ENCODE results near the gene PIBF1. TPM values are rescaled to one million over a fixed set of nuclear protein-coding genes. Genes with fewer than 3 reads are reported as not detected.
"Not testable (repeated sequence)": the region's sequence is repeated elsewhere in the genome, so short reads cannot be mapped to it uniquely, and the experiment has no call there.

Gene PIBF1
- polyA plus RNA-seq, 3 donors from 2014 or later: 2.6 to 27.0 (median 15.4) TPM

- no peak overlapping the region for H3K4me3 Mint-ChIP-seq
- DNase-seq: no peak
- H3K36me3 Mint-ChIP-seq: peaks cover 19 to 31% (median 26%) of the 10 kb centered on the region in 3 donors
- H3K27ac Mint-ChIP-seq: peak overlapping the region in 1 of 6 donors; percentile 2
- peaks cover 0 to 5% (median 0%) of the 10 kb centered on the region in 3 donors for H3K27me3 Mint-ChIP-seq (ENCODE audit: low read depth in 3 of 3)
- H3K9me3 Mint-ChIP-seq: peaks cover 0 to 4% (median 0%) of the 10 kb centered on the region in 6 donors
- H3K4me1 Mint-ChIP-seq: no peaks in the 10 kb centered on the region
Observed at GRCh38 chr13:72842991-72843390, 61.1 kb downstream of the PIBF1 start.

- peaks cover 19 to 34% (median 26%) of the 10 kb centered on the region in 3 donors for H3K36me3 Mint-ChIP-seq
- not testable (repeated sequence) for H3K4me1 Mint-ChIP-seq, H3K4me3 Mint-ChIP-seq
Observed at GRCh38 chr13:72845148-72845547, 63.2 kb downstream of the PIBF1 start.

GRCh38 chr13:72849571-72849970 is 67.6 kb downstream of the PIBF1 start:
- H3K27ac Mint-ChIP-seq: no peak overlapping the region
- peaks cover 1 to 13% of the 10 kb centered on the region in 2 donors for H3K4me1 Mint-ChIP-seq
- no peak for DNase-seq
- peaks cover 0 to 3% (median 0%) of the 10 kb centered on the region in 3 donors for H3K27me3 Mint-ChIP-seq (ENCODE audit: low read depth in 3 of 3)
- H3K9me3 Mint-ChIP-seq: peaks cover 0 to 5% (median 0%) of the 10 kb centered on the region in 6 donors
- H3K4me3 Mint-ChIP-seq: no peak overlapping the region
- H3K36me3 Mint-ChIP-seq: peaks cover 19 to 51% (median 32%) of the 10 kb centered on the region in 3 donors

More at GRCh38 chr13:72845148-72845547, 63.2 kb downstream of the PIBF1 start:
- H3K27me3 Mint-ChIP-seq (ENCODE audit: low read depth in 3 of 3); H3K27ac Mint-ChIP-seq; DNase-seq; H3K9me3 Mint-ChIP-seq: not testable (repeated sequence)

- no peaks in the 10 kb centered on the region for H3K27me3 Mint-ChIP-seq (ENCODE audit: low read depth in 3 of 3)
- H3K27ac Mint-ChIP-seq: no peak overlapping the region
- DNase-seq: no peak
- H3K4me3 Mint-ChIP-seq: no peak overlapping the region
- peaks cover 1 to 13% of the 10 kb centered on the region in 2 donors for H3K4me1 Mint-ChIP-seq
- peaks cover 12 to 45% (median 25%) of the 10 kb centered on the region in 3 donors for H3K36me3 Mint-ChIP-seq
- H3K9me3 Mint-ChIP-seq: peaks cover 0 to 2% (median 0%) of the 10 kb centered on the region in 6 donors
Observed at GRCh38 chr13:72850959-72851677, 69.2 kb downstream of the PIBF1 start.

GRCh38 chr13:72851678-72852014 is 69.7 kb downstream of the PIBF1 start:
- Mint-ChIP-seq H3K36me3 (peaks cover 10 to 39% (median 23%) of the 10 kb centered on the region in 3 donors), H3K27me3 (ENCODE audit: low read depth in 3 of 3) (no peaks in the 10 kb centered on the region), H3K27ac (no peak overlapping the region), H3K4me3 (no peak overlapping the region), H3K4me1 (peaks cover 1 to 13% of the 10 kb centered on the region in 2 donors), H3K9me3 (peaks cover 0 to 2% (median 0%) of the 10 kb centered on the region in 6 donors)
- DNase-seq: no peak

- H3K36me3 Mint-ChIP-seq: peaks cover 10 to 39% (median 17%) of the 10 kb centered on the region in 3 donors
- no peak overlapping the region for H3K4me3 Mint-ChIP-seq
- H3K4me1 Mint-ChIP-seq: peaks cover 1 to 13% of the 10 kb centered on the region in 2 donors
- no peaks in the 10 kb centered on the region for H3K27me3 Mint-ChIP-seq (ENCODE audit: low read depth in 3 of 3)
- no peak overlapping the region for H3K27ac Mint-ChIP-seq
- peaks cover 0 to 2% (median 0%) of the 10 kb centered on the region in 6 donors for H3K9me3 Mint-ChIP-seq
- DNase-seq: no peak
Observed at GRCh38 chr13:72852207-72852606, 70.3 kb downstream of the PIBF1 start.

- Mint-ChIP-seq H3K4me1 (peaks cover 1 to 13% of the 10 kb centered on the region in 2 donors), H3K4me3 (no peak overlapping the region), H3K27ac (no peak overlapping the region), H3K36me3 (peaks cover 6 to 32% (median 11%) of the 10 kb centered on the region in 3 donors), H3K9me3 (peaks cover 0 to under 1% (median 0%) of the 10 kb centered on the region in 6 donors), H3K27me3 (ENCODE audit: low read depth in 3 of 3) (no peaks in the 10 kb centered on the region)
- no peak for DNase-seq
Observed at GRCh38 chr13:72853000-72853399, 71.1 kb downstream of the PIBF1 start.

GRCh38 chr13:72864142-72865011 is 82.4 kb downstream of the PIBF1 start:
- DNase-seq: no peak
- no peak overlapping the region for H3K4me3 Mint-ChIP-seq
- H3K9me3 Mint-ChIP-seq: no peaks in the 10 kb centered on the region
- H3K27me3 Mint-ChIP-seq (ENCODE audit: low read depth in 3 of 3): no peaks in the 10 kb centered on the region
- H3K36me3 Mint-ChIP-seq: peaks cover 10 to 25% (median 17%) of the 10 kb centered on the region in 3 donors
- H3K4me1 Mint-ChIP-seq: peaks cover 7 to 10% of the 10 kb centered on the region in 2 donors
- peak overlapping the region in 1 of 6 donors; percentile 3 for H3K27ac Mint-ChIP-seq

- peaks cover 9 to 24% (median 13%) of the 10 kb centered on the region in 3 donors for H3K36me3 Mint-ChIP-seq
- no peak overlapping the region for H3K27ac Mint-ChIP-seq
- no peaks in the 10 kb centered on the region for H3K9me3 Mint-ChIP-seq
- H3K4me1 Mint-ChIP-seq: peaks cover 4 to 14% of the 10 kb centered on the region in 2 donors
- no peak overlapping the region for H3K4me3 Mint-ChIP-seq
- no peak for DNase-seq
- no peaks in the 10 kb centered on the region for H3K27me3 Mint-ChIP-seq (ENCODE audit: low read depth in 3 of 3)
Observed at GRCh38 chr13:72868229-72868628, 86.3 kb downstream of the PIBF1 start.

GRCh38 chr13:72875233-72875632 is 93.3 kb downstream of the PIBF1 start:
- DNase-seq: no peak
- peaks cover 11 to 39% of the 10 kb centered on the region in 2 donors for H3K4me1 Mint-ChIP-seq
- no peaks in the 10 kb centered on the region for H3K27me3 Mint-ChIP-seq (ENCODE audit: low read depth in 3 of 3)
- H3K4me3 Mint-ChIP-seq: no peak overlapping the region
- H3K27ac Mint-ChIP-seq: peak overlapping the region in 1 of 6 donors; percentile 65
- H3K9me3 Mint-ChIP-seq: peaks cover 0 to 4% (median 0%) of the 10 kb centered on the region in 6 donors
- peaks cover 13 to 26% (median 24%) of the 10 kb centered on the region in 3 donors for H3K36me3 Mint-ChIP-seq

GRCh38 chr13:72884101-72884500 is 102.2 kb downstream of the PIBF1 start:
- no peak overlapping the region for H3K4me3 Mint-ChIP-seq

GRCh38 chr13:72886272-72887067 is 104.5 kb downstream of the PIBF1 start:
- Mint-ChIP-seq H3K4me1 (no peaks in the 10 kb centered on the region), H3K27me3 (ENCODE audit: low read depth in 3 of 3) (no peaks in the 10 kb centered on the region), H3K27ac (no peak overlapping the region), H3K9me3 (no peaks in the 10 kb centered on the region), H3K4me3 (no peak overlapping the region), H3K36me3 (peaks cover 7 to 19% (median 13%) of the 10 kb centered on the region in 3 donors)
- DNase-seq: no peak

More at GRCh38 chr13:72884101-72884500, 102.2 kb downstream of the PIBF1 start:
- Mint-ChIP-seq H3K27me3 (ENCODE audit: low read depth in 3 of 3) (peaks cover 0 to 2% (median 0%) of the 10 kb centered on the region in 3 donors), H3K9me3 (no peaks in the 10 kb centered on the region), H3K36me3 (peaks cover 7 to 30% (median 19%) of the 10 kb centered on the region in 3 donors), H3K4me1 (no peaks in the 10 kb centered on the region), H3K27ac (no peak overlapping the region)
- no peak for DNase-seq

GRCh38 chr13:72889495-72889894 is 107.6 kb downstream of the PIBF1 start:
- Mint-ChIP-seq H3K36me3 (peaks cover 6 to 21% (median 9%) of the 10 kb centered on the region in 3 donors), H3K27ac (no peak overlapping the region), H3K4me3 (no peak overlapping the region), H3K27me3 (ENCODE audit: low read depth in 3 of 3) (no peaks in the 10 kb centered on the region), H3K4me1 (no peaks in the 10 kb centered on the region), H3K9me3 (no peaks in the 10 kb centered on the region)
- DNase-seq: no peak

All from immature natural killer cell (primary cell).